Caki2 (cell line): ENCODE data around the gene GRWD1. TPM values are rescaled to one million over a fixed set of nuclear protein-coding genes. Genes with fewer than 3 reads are reported as not detected.
"Not testable (repeated sequence)": the region's sequence is repeated elsewhere in the genome, so short reads cannot be mapped to it uniquely, and the experiment has no call there.

Source experiments
- DNase-seq: peaks from one replicate; pipeline ENCODE4 v3.0.0-alpha.2; 2015; ENCODE audit warnings: low read depth
- in situ Hi-C: cut with HindIII; loops from 2 replicates; pipeline ENCODE4 v1.10.0; 2016; ENCODE audit warnings: low sequenced_read_pairs, low pct_unique_long_range_greater_than_20kb, mixed read lengths
- total RNA-seq: library from RNA; depleted of rRNA; stranded (reverse); fragments of >200 nt; shearing (Covaris generic); gene quantifications from 2 replicates; pipeline ENCODE4 v1.2.3, GENCODE V29; 2014; ENCODE audit warnings: low replicate concordance

The GRWD1 gene
- total RNA-seq, 1 experiment from 2014 or later: 91.1 TPM

DNA sequence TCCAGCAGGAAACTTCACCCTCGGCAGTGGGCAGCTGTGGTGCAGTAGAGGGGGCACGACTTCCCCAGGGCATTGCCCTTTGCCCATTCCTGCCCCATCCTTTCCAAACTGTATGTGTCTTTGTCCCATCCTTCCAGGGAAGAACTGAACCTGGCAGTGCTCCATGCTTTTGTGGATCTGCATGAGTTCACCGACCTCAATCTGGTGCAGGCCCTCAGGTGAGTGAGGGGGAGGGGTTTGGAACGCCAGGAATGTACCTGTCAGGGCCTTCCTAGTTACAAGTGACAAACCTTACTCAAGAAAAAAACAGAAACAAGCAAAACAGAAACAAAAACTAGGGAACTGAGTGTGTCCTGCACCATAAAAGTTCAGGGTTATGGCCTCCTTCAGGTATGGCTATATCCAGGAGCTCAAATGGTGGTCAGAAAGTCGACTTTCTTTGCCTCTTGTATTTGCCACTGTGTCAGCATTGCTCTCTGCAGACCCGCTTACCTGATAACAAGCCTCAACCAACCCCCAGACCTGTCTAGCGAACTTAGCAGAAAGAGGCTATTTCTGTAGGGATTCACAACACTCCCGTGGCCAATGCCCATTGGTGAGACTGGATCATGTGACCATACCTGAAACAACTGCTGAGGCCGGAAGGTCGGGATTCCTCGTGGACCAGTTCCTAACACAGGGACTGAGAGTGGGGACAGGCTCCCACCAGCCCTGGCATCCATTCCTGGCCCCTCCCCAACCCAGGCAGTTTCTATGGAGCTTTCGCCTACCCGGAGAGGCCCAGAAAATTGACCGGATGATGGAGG is 27.6 kb downstream of the GRWD1 start:
- no peak for DNase-seq
- in situ Hi-C loops: no loop called here

DNA sequence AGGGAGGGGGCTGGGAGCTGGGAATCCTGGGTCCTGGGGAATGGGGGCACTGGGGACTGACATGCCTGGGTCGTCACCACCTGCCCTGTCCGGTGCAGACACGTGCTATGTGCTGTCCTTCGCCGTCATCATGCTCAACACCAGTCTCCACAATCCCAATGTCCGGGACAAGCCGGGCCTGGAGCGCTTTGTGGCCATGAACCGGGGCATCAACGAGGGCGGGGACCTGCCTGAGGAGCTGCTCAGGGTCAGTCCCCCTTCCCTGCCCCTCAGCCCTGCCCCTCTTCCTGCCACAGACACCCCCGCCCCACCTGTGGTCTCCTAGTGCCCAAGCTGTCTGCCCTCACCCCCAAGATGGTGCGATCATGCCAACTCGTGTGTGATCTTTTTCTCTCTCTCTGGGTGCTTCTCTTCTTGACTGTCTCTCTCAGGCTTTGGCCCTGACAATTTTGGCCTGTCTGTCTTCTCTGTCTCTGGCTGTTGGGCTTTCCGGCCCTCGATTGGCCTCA is 28.4 kb downstream of the GRWD1 start:
- in situ Hi-C loops: no loop called here
- no peak for DNase-seq

DNA sequence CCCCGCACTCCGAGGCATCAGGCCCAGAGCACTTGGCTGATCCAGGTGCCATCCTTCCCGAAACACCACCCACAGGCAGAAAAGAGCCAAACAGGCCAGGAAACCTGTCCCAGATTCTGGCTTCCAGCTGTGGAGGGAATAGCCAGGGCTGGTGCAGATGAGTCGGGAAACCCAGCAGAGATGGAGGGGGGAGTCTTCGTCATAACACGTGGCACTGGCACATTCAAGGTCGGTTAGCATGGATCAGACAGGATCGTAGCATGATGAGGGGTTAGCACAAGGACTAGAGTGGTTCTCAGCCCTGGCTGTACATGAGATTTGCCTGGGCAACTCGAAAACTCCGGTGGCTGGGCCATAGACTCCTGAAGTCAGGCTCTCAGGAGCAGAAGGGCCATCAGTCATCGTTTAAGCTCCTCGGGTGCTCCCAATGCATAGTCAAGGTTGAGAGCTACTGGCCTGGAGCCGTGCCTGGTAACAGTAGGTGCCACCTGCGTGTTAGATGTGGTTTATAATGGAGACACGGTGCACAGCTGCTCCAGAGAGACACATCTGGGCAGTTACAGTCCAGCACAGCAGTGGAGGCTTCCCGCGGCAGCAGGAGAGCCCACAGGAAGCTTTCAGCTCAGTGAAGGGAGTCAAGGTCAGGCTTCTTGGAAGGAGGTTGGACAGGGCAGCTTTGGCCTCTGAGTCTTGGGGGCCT is 29.7 kb downstream of the GRWD1 start:
- DNase-seq: no peak
- in situ Hi-C loops: no loop called here

DNA sequence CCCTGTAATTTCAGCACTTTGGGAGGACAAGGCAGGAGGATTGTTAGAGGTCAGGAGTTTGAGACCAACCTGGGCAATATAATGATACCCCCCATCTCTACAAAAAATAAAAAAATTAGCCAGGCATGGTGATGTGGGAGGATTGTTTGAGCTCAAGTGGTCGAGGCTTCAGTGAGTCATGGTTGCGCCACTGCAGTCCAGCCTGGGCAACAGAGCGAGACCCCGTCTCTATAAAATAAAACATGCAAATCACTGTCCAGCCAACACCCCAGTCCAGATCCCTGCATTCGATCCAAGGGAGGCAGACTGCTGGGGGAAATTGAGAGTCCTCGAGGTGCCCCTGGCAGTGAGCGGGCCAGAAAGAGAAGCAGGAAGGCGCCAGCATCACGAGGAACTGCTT is 30.4 kb downstream of the GRWD1 start:
- DNase-seq: no peak
- in situ Hi-C loops: no loop called here

DNA sequence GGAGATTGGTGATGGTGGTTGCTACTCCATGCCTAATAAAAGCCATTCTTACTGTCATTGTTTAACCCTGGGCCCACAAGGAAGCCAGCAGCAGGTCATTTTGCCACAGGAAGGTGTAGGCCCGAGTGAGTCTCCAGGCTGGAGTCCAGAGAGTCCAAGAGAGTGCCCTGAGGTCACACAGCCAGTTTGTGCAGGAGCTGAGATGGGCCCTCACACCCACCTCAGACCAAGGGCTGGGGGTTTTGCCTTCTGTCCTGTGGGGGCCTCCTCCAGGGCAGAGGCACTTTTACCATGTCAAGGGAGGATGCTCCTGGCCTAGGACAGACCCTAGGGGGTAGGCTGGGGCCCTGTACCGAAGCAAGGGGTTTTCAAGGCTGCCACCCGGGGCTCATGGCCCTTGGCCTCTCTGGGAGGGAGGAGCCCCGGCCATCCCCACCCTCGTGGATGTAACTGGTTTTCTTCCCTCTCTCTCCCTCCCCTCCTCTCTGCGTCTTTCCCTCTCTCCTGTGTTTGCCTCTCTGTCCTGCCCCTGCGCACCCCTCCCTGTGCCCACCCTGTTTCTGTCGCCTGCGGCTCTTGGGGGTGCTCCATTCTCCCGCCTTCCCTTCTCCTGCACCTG is 31.4 kb downstream of the GRWD1 start:
- in situ Hi-C loops: no loop called here
- DNase-seq: no peak

DNA sequence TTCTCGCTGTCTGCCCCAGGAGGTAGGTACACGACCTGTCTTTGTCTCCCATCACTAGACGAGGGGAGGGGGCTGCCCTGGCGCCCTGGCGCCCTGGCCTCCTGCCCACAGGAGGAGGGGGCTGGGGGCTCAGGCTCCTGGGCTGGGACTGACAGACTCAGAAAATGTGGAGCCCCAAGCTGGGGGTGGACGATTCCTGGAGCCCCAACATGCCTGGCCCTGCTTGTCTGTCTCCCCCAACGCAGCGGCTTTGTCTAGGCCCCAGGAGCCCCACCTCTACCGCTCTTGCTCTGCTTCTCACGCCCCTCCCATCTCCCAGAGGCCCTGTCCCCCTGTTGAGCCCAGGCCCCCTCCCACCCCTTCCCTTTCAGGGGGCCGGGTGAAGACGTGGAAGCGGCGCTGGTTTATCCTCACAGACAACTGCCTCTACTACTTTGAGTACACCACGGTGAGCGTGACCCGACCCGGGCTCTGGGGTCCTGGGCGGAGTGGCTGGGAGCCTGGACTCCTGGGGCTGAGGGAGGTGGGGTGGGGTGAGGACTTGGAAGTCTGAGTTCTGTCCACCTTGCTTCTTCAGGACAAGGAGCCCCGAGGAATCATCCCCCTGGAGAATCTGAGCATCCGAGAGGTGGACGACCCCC is 32.0 kb downstream of the GRWD1 start:
- in situ Hi-C loops: no loop called here
- no peak for DNase-seq

GRCh38 chr19:48478339-48479256 is 32.8 kb downstream of the GRWD1 start:
- no peak for DNase-seq
- in situ Hi-C loops: no loop called here

- no peak for DNase-seq
- in situ Hi-C loops: no loop called here
Observed at GRCh38 chr19:48479686-48480085, 33.9 kb downstream of the GRWD1 start.

GRCh38 chr19:48480183-48480557 is 34.4 kb downstream of the GRWD1 start:
- in situ Hi-C loops: no loop called here
- DNase-seq: no peak

GRCh38 chr19:48480558-48481500 is 35.0 kb downstream of the GRWD1 start:
- in situ Hi-C loops: no loop called here
- no peak for DNase-seq

- DNase-seq: no peak
- in situ Hi-C loops: no loop called here
Observed at GRCh38 chr19:48481846-48482639, 36.3 kb downstream of the GRWD1 start.

GRCh38 chr19:48483301-48483700 is 37.5 kb downstream of the GRWD1 start:
- no peak for DNase-seq
- in situ Hi-C loops: no loop called here

DNA sequence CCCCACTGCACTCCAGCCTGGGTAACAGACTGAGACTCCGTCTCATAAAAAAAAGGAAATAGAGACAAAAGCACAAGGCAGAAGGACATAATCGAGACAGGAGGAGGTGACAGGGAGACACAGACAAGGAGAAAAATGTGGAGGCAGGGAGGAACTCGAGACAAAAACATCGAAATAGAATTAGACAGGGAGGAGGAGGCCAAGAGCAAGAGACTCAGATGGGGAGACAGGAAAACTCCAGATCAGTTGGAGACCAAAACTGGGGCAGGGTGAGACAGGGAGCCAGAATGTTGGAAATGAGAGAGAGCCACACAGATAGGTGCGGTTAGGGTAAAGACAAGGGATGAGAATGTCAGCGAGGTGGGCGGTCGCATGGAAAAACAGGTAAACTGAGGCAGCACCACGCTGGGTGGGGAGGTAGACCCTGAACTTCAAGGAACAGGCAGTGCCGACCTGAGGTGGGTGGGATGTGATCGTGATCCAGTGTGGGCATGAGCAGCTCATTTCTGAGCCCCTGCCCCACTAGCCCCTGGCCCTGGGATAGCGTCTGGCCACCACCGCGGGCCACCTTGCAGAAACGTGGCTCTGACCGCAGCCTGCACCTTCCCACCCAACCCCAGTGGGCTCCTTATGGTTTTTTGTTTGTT is 38.6 kb downstream of the GRWD1 start:
- DNase-seq: no peak
- in situ Hi-C loops: no loop called here

DNA sequence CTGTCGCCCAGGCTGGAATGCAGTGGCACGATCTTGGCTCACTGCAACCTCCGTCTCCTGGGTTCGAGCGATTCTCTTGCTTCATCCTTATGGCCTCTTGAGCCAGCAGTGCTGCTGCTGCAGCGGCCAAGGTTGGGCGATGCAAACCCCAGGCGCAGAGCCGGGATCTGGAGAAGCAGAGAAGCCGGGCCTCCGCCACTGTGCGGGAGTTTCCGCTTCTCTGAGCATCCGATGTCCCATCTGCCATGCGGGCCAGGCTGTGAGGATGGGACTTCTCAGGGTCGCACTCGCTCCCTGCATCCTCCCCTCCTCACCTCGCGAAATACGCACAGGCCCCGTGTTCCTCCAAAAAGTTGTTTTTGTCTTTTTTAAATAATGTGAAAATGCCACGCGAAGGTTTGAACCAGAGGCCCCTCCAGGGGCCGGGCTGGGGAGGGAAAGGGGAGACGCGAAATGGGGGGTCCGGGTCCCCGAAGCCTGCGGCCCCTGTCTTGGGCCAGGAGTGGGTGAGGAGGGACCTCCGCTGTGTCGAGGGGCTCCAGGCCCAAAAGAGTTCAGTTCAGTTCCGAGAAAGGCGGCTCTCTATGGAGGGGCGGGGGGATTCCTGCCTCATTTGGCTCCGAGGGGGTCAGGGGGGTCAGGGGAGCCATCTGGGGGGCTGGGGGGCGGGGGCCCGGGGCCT is 39.3 kb downstream of the GRWD1 start:
- no peak for DNase-seq
- in situ Hi-C loops: no loop called here

GRCh38 chr19:48486706-48487105 is 40.9 kb downstream of the GRWD1 start:
- DNase-seq: not testable (repeated sequence)

More at GRCh38 chr19:48486706-48487105, 40.9 kb downstream of the GRWD1 start:
- in situ Hi-C loops: not testable (repeated sequence)
